CD14-positive monocyte (primary cell): Measurements from ENCODE around the gene PLXNA2. TPM values are rescaled to one million over a fixed set of nuclear protein-coding genes. Genes with fewer than 3 reads are reported as not detected.

ENCODE experiments used
- DNase-seq, 3 donors: peaks; one replicate each; pipeline ENCODE4 v3.0.0-alpha.2; 2011 to 2022
- H2AFZ ChIP-seq: 2 replicates; pipeline ENCODE4 v1.6.0; 2012; ENCODE audit warnings: mild to moderate bottlenecking, low read depth, low read length, inconsistent platforms; ENCODE audit not compliant: insufficient read depth, poor library complexity, severe bottlenecking
- H3K27ac ChIP-seq, 2 donors: 1 replicate in 1 of 2; 2 replicates in 1 of 2; pipeline ENCODE4 v1.5.1; 2012 to 2013; ENCODE audit warnings: low read length in 2 of 2, control low read depth in 1 of 2, inconsistent platforms in 1 of 2, low read depth in 1 of 2, mild to moderate bottlenecking in 1 of 2
- H3K27me3 ChIP-seq, 2 donors: one replicate each; pipeline versions ENCODE4 v1.6.0 to v1.6.1; 2011 to 2013; ENCODE audit warnings: low read length in 2 of 2; ENCODE audit not compliant: control insufficient read depth in 2 of 2, insufficient read depth in 2 of 2
- H3K36me3 ChIP-seq, 2 donors: replicated peaks in 1 of 2; 1 replicate in 1 of 2; 2 replicates in 1 of 2; pipeline versions ENCODE4 v1.5.1 to v1.6.1; 2012 to 2013; ENCODE audit warnings: low read length in 2 of 2, control low read depth in 1 of 2, inconsistent platforms in 1 of 2, mild to moderate bottlenecking in 1 of 2; ENCODE audit not compliant: insufficient read depth in 2 of 2, control insufficient read depth in 1 of 2
- H3K4me1 ChIP-seq, 2 donors: 1 replicate in 1 of 2; 2 replicates in 1 of 2; pipeline versions ENCODE4 v1.5.1 to v1.6.1; 2012 to 2013; ENCODE audit warnings: low read length in 2 of 2, control low read depth in 1 of 2, inconsistent platforms in 1 of 2, mild to moderate bottlenecking in 1 of 2, moderate library complexity in 1 of 2; ENCODE audit not compliant: insufficient read depth in 2 of 2, control insufficient read depth in 1 of 2
- H3K4me2 ChIP-seq: replicated peaks from 2 replicates; pipeline ENCODE3; 2012; ENCODE audit warnings: low read length, moderate library complexity, mild to moderate bottlenecking; ENCODE audit not compliant: poor library complexity, severe bottlenecking; ENCODE audit errors: extremely low read depth
- H3K4me3 ChIP-seq, 3 experiments: fragments of 200-600 bp in 1 of 3; sonication (generic) in 1 of 3; replicated peaks in 1 of 3; 1 replicate in 2 of 3; 2 replicates in 1 of 3; pipeline ENCODE4 v1.5.1; 2011 to 2013; ENCODE audit warnings: low read length in 3 of 3, mild to moderate bottlenecking in 3 of 3, control low read depth in 2 of 3, low read depth in 2 of 3, inconsistent platforms in 1 of 3, moderate library complexity in 1 of 3
- H3K79me2 ChIP-seq: 2 replicates; pipeline ENCODE4 v1.6.0; 2012; ENCODE audit warnings: mild to moderate bottlenecking, control low read depth, inconsistent platforms, low read length, moderate library complexity; ENCODE audit not compliant: insufficient read depth
- H3K9ac ChIP-seq: 2 replicates; pipeline ENCODE4 v1.6.0; 2017; ENCODE audit warnings: low read length, mild to moderate bottlenecking; ENCODE audit not compliant: insufficient read depth, poor library complexity, severe bottlenecking
- H3K9me3 ChIP-seq, 2 donors: replicated peaks in 1 of 2; 1 replicate in 1 of 2; 2 replicates in 1 of 2; pipeline versions ENCODE4 v1.5.1 to v1.6.1; 2012 to 2013; ENCODE audit warnings: low read length in 2 of 2, control low read depth in 1 of 2; ENCODE audit not compliant: control insufficient read depth in 1 of 2, insufficient read depth in 1 of 2
- H4K20me1 ChIP-seq: 2 replicates; pipeline ENCODE4 v1.6.0; 2012; ENCODE audit warnings: mild to moderate bottlenecking, low read length, control low read depth, moderate library complexity; ENCODE audit not compliant: insufficient read depth
- H3K27ac Mint-ChIP-seq, 7 donors: one replicate each; pipeline ENCODE4 v1.8.0; 2020; ENCODE audit warnings: mild to moderate bottlenecking in 7 of 7, mixed read lengths in 7 of 7, moderate library complexity in 6 of 7, inconsistent platforms in 2 of 7
- H3K27me3 Mint-ChIP-seq, 3 donors: one replicate each; pipeline ENCODE4 v1.8.0; 2021 to 2022; ENCODE audit warnings: low read depth in 3 of 3, mild to moderate bottlenecking in 3 of 3, mixed read lengths in 3 of 3, moderate library complexity in 3 of 3, inconsistent platforms in 1 of 3
- H3K36me3 Mint-ChIP-seq, 2 donors: one replicate each; pipeline ENCODE4 v1.8.0; 2020; ENCODE audit warnings: mixed read lengths in 2 of 2, inconsistent platforms in 1 of 2, mild to moderate bottlenecking in 1 of 2
- H3K4me1 Mint-ChIP-seq: one replicate; pipeline ENCODE4 v1.8.0; 2020; ENCODE audit warnings: mild to moderate bottlenecking, mixed read lengths
- H3K4me3 Mint-ChIP-seq, 2 donors: one replicate each; pipeline ENCODE4 v1.8.0; 2020; ENCODE audit warnings: mild to moderate bottlenecking in 2 of 2, mixed read lengths in 2 of 2, moderate library complexity in 1 of 2
- H3K9me3 Mint-ChIP-seq, 7 donors: one replicate each; pipeline ENCODE4 v1.8.0; 2020 to 2022; ENCODE audit warnings: mixed read lengths in 7 of 7, mild to moderate bottlenecking in 6 of 7, moderate library complexity in 6 of 7, inconsistent platforms in 2 of 7
- CTCF ChIP-seq: fragments of 200-600 bp; IDR thresholded peaks from one replicate; pipeline ENCODE4 v1.8.0; 2022; ENCODE audit warnings: antibody characterized with exemption, mild to moderate bottlenecking
- WGBS: methylation state at CpG from one replicate; pipeline ENCODE4 v1.1.5; 2013; ENCODE audit warnings: missing lambda C conversion rate; ENCODE audit not compliant: insufficient coverage; 5-methylcytosine and 5-hydroxymethylcytosine counted together
- intact Hi-C, 2 donors: fragments of 100-400 bp; cut with micrococcal nuclease; formaldehyde crosslinking; loops; one replicate each; pipeline versions ENCODE4 v1.15.0 to v1.15.1; 2023
- polyA plus RNA-seq, 3 donors: library from polyadenylated mRNA; depleted of rRNA in 1 of 3; unstranded in 2 of 3; stranded (reverse) in 1 of 3; fragments of 300-500 nt in 2 of 3; fragments of >200 nt in 1 of 3; fragmentation: Illumina TruSeq in 2 of 3; gene quantifications; 1 replicate in 2 of 3; 2 replicates in 1 of 3; pipeline ENCODE4 v1.2.3, GENCODE V29; 2012 to 2021

Gene PLXNA2
- polyA plus RNA-seq, 3 donors = 0.75 to 2.1 (median 1.1) TPM

GRCh38 chr1:208133355-208133754 is 110.8 kb downstream of the PLXNA2 start:
- no peak for DNase-seq
- H3K9me3 Mint-ChIP-seq = no peaks in the 10 kb centered on the region
- intact Hi-C loops = loop anchor here (5.0 kb wide), 2 partner anchors 109 to 114 kb away; partner anchors contain the start of gene PLXNA2 (in 1 of the 2)

GRCh38 chr1:208132287-208132882 is 111.8 kb downstream of the PLXNA2 start:
- H3K27me3 ChIP-seq = no peaks in the 10 kb centered on the region
- H3K79me2 ChIP-seq = no peaks in the 10 kb centered on the region
- no peak overlapping the region for H3K4me3 ChIP-seq
- H4K20me1 ChIP-seq = no peaks in the 10 kb centered on the region
- no peak overlapping the region for H3K4me3 Mint-ChIP-seq
- 0% methylated on average over 2 of the region's 4 CpGs for WGBS
- no peaks in the 10 kb centered on the region for H3K9me3 ChIP-seq
- no peak overlapping the region for H3K9ac ChIP-seq
- H3K36me3 Mint-ChIP-seq = no peaks in the 10 kb centered on the region
- peak; percentile 94 for TF ChIP-seq CTCF
- no peaks in the 10 kb centered on the region for H3K36me3 ChIP-seq
- peaks cover 15% of the 10 kb centered on the region for H3K4me1 Mint-ChIP-seq
- H3K27me3 Mint-ChIP-seq = peaks cover 2 to 13% (median 10%) of the 10 kb centered on the region in 3 donors
- H3K4me2 ChIP-seq = no peak overlapping the region
- H2AFZ ChIP-seq = no peak overlapping the region
- no peaks in the 10 kb centered on the region for H3K4me1 ChIP-seq
- H3K9me3 Mint-ChIP-seq = no peaks in the 10 kb centered on the region
- peak; percentile 25 to 50 (median 30) for DNase-seq
- H3K27ac ChIP-seq = no peak overlapping the region
- intact Hi-C loops = loop anchor here (5.0 kb wide), 2 partner anchors 110 to 115 kb away; partner anchors contain the start of gene PLXNA2 (in 1 of the 2)
- H3K27ac Mint-ChIP-seq = no peak overlapping the region

More at GRCh38 chr1:208133355-208133754, 110.8 kb downstream of the PLXNA2 start:
- Histone ChIP-seq H3K4me1 (no peaks in the 10 kb centered on the region), H3K9ac (no peak overlapping the region), H3K9me3 (no peaks in the 10 kb centered on the region), H3K4me3 (no peak overlapping the region), H4K20me1 (no peaks in the 10 kb centered on the region), H3K27ac (no peak overlapping the region), H3K36me3 (no peaks in the 10 kb centered on the region), H3K4me2 (no peak overlapping the region), H3K79me2 (no peaks in the 10 kb centered on the region), H2AFZ (no peak overlapping the region), H3K27me3 (no peaks in the 10 kb centered on the region)
- H3K36me3 Mint-ChIP-seq = no peaks in the 10 kb centered on the region
- H3K27me3 Mint-ChIP-seq = peaks cover 0 to 11% (median 8%) of the 10 kb centered on the region in 3 donors
- TF ChIP-seq CTCF = no peak
- no CpG with 5 or more reads among the region's 2 CpGs for WGBS
- H3K4me1 Mint-ChIP-seq = peaks cover 15% of the 10 kb centered on the region
- H3K4me3 Mint-ChIP-seq = no peak overlapping the region
- H3K27ac Mint-ChIP-seq = no peak overlapping the region
